Activated CD8-positive, alpha-beta memory T cell treated with anti-CD3 and anti-CD28 coated beads, Interleukin-2, amount 50 U/mL, for 24 hours (primary cell): ENCODE results near the gene DCUN1D1.
"Not testable (repeated sequence)": the region's sequence is repeated elsewhere in the genome, so short reads cannot be mapped to it uniquely, and the experiment has no call there.

Experiments used
- DNase-seq: peaks from one replicate; pipeline ENCODE4 v3.0.0-alpha.2; 2020; ENCODE audit errors: extremely low read depth

Gene DCUN1D1

DNA sequence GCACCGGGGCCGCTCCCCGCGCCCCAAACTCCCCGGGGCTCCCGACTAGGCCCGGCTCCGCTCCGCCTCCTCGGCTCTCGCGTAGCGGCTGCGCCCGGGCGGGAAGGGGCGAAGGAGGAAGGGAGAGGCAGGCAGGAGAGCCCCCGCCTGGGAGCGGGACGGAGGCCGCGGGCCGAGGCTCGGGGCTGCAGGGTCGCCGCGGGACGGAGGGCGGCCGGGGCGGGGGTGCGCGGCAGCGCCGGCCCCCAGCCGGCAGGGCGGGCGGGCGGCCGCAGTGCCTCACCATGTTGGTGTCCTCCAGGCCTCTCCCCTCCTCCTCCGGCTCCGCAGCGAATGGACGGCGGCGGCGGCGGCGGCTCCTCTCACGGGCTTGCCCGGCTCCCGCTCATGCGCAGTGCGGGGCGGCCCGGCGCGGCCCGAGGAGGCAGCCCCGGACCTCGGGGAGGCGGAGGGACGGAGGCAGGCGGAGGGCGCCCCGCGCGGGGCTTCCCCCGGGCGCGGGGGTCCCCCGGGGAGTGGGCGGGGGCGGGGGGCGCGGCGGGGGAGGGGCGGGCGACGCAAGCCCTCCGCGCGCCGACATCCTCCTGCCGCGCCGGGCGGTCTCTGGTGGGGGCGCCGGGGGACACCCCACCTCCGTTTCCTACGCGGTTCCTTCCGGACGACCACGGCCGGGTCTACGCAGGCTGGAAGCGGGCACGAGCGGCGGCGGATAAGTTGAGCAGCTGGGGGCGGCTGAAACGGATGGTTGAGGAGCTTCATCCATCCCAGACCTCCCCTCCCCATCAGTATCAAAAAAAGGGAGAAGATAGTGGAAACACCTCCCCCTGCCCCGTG, at the start of gene DCUN1D1:
DCUN1D1 (minus strand) TSS at position 335 of the 834 bp plus-strand sequence; CDS start at position 286, 49 bp downstream.
- peak; percentile 59 for DNase-seq

DNA sequence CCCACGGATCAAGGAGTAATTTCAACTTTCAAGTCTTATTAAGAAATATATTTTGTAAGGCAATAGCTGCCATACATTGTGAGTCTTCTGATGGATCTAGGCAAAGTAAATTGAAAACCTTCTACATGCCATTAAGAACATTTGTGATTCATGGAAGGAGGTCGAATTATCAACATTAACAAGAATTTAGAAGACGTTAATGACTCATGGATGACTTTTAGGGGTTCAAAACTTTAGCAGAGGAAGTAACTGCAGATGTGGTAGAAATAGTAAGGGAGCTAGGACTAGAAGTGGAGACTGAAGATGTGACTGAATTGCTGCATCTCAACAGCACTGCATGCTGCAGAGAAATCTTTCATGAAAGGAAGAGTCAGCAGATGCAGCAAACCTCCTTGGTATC, 48.1 kb upstream of the DCUN1D1 start:
- DNase-seq, result no peak

DNA sequence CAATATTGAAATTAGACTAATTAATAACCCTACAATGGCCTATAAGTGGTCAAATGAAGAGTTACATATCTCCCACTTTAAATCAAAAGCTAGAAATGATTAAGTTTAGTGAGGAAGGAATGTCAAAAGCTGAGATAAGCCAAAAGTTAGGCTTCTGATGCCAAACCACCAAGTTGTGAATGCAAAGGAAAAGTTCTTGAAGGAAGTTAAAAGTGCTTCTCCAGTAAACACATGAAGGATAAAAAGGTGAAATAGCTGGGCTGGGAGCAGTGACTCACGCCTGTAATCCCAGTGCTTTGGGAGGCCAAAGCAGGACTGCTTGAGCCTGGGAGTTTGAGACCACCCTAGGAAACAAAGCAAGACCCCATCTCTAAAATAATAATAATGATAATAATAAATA, 46.9 kb upstream of the DCUN1D1 start:
- DNase-seq, result no peak

DNA sequence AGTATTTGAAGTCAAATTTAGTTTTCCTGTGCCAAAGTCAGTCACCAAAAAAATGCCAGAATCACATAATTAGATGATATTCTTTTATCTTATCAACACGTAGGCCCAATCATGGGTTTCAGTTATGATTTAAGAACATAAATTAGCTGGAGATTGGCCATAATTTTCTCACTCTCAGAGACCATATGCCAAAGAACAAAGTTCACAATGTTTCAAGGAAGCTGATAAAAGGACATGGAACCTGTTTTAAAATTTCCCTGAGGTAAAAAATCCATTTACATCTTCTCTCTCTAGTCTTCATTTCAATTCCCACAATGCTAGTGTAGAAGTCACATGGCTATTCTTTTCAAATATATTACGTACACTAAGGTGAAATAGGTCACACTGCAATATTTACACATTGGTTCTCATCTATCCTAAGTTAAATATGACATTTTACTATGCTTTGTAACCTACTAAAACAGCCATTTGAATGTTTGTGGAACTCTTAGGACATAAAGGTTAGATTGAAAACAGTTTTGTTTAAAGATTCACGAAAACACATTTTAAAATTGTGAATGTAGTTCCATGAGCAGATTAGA, 42.7 kb upstream of the DCUN1D1 start:
- DNase-seq, result no peak

DNA sequence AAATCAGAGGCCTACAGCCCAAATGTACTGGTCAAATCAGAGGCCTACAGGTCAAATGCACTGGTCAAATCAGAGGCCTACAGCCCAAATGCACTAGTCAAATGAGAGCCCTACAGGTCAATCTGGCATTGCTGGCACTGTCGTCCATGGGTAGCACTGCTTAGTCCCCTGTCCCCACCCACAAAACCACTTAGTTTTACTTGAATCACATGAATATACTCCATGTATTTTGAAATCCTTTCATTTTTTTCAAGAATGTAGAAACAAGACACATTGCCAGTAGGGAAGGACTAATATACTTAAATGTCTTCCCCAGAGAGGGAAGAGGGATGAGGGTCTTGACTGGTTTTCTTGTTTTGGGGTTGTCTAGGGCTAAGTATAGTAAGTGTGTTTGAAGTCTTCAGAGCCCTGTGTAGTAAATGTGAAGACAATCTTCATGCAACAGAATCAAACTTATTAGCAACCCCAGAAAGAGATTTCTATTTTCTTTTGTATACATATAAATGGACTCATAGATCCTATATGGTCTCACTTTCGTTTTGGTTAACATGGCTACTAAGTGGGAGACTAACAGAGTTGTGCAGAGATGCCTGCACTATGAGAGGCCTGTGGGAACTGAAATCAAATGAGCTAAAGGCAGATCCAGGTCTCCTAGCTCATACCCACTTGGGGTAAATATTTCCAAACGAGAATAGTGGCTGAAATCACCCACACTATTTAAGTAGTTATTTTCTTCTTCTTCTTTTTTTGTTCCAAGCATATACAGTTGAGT, 38.3 kb upstream of the DCUN1D1 start:
- DNase-seq, result no peak

DNA sequence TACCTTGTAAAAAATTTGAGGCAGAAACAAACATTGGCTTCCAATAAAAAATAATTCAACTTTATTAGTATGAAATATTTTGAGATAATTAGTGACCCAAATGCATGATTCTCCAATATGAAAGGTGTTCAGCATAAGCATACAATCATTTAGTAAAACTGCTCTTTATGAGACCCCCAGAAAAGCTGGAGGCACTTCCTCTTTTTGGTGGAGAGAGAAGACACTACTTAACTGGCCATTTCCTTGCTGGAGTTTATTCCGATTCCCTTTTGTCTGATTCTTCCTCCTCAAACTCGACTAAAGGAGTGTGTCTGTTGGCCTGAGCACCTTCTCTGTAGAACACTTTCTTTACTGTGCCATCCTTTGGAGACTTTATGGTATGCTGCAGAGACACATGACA, 34.8 kb upstream of the DCUN1D1 start:
- DNase-seq, result no peak

DNA sequence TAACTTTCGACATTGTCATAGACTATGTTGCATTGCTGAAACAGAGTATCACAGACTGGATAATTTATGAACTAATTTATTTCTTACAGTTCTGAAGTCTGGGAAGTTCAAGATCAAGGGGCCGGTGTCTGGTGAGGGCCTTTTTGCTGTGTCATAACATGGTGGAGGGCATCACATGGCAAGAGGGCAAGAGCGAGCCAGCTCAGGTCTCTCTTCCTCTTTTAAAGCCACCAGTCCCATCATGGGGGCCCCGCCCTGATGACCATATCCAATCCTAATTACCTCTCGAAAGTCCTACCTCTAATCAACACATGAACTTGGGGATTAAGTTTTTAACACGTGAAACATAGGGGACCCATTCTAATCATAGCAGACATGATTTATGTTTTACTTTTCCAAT, 33.5 kb upstream of the DCUN1D1 start:
- DNase-seq, result no peak

DNA sequence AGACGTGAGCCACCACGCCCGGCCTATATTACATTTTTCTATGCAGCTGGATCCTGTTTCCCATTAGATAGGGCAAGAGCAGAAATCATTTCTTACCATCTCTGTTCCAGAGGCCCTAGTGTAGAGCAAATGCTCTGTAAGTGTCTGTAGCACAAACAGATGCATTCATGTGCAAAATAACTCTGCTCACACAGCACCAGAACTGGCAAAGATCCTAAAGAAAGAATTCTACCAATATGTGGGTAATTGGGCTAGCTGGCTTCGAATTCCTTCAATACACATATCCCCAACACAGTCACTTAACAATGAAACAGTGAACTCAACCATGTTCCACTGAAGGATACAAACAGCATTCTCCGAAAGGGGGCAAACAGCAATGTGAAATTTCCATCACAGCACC, 32.7 kb upstream of the DCUN1D1 start:
- no peak for DNase-seq

DNA sequence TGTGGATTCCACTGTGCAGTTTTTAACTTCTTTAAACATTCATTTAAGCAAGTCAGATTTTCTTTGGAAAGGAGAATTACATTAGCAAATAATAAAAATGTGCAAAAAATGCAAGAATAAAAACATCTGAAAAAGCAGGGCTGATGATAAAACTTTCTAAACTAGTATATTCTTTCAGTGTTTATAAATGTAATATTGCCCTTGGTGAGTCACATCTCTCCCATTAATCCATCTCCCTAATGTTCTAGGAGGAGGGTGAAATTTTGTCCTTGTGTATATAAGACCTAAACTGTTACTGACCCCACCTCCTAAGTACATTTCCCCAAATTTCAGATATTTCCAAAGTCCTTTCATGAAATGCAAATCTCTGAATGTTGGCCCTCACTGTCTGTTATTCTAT, 28.5 kb upstream of the DCUN1D1 start:
- no peak for DNase-seq

DNA sequence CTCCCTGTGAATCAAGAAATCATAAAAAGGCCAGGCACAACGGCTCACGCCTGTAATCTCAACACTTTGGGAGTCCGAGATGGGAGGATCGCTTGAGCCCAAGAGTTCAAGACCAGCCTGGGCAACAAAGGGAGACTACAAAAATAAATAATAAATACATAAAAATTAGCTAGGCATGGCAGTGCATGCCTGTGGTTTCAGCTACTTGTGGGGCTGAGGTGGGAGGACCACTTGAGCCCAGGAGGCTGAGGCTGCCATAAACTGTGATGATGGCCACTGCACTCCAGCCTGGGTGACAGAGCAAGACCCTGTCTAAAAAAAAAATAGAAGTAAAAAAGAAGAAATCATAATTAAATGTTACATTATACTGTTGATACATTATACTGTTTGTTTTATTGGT, 28.0 kb upstream of the DCUN1D1 start:
- no peak for DNase-seq

DNA sequence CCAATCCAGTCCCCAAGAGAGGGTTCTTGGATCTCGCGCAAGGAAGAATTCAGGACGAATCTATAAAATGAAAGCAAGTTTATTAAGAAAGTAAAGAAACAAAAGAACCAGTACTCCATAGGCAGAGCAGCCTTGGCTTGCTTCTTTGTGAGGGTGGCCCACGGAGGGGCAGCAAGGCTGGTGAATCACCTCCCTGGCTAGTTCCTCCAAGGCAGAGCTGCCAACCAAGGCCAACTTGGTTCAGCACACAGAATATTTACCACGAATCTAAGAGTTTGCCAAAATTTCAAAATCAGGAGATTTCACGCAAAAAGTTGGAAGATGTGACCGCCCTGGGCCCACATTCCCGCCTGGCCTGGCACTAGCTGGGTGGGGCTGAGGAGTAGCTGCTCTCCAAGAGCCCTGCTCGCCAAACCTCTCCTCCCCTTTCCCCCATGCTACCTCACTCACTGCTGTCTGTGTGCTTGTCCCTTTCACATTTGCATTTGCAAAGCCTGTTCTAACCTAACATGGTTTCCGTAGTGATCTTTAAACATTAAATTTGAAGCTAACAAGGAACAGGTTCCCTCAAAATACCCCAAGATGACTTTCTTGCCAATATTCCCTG, 26.2 kb upstream of the DCUN1D1 start:
- no peak for DNase-seq

DNA sequence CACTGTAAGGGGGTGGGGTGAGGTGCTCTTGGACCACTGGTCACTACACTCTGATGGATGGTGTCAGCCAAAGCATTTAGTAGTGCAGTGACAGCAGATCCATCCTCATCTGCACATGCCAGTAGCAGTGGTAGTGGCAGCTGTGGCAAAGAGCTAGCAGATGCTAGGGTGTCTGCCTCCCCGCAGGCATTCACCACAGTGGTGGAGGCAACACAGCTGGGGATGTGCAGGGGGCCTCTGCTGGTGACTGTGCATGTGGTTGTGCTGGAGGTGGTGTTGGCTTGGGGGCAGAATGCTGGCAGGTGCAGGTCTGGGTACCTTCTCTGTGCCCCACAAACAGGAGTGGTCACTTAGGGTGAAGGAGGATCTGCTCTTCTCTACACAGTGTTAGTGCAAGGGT, 19.4 kb upstream of the DCUN1D1 start:
- no peak for DNase-seq

DNA sequence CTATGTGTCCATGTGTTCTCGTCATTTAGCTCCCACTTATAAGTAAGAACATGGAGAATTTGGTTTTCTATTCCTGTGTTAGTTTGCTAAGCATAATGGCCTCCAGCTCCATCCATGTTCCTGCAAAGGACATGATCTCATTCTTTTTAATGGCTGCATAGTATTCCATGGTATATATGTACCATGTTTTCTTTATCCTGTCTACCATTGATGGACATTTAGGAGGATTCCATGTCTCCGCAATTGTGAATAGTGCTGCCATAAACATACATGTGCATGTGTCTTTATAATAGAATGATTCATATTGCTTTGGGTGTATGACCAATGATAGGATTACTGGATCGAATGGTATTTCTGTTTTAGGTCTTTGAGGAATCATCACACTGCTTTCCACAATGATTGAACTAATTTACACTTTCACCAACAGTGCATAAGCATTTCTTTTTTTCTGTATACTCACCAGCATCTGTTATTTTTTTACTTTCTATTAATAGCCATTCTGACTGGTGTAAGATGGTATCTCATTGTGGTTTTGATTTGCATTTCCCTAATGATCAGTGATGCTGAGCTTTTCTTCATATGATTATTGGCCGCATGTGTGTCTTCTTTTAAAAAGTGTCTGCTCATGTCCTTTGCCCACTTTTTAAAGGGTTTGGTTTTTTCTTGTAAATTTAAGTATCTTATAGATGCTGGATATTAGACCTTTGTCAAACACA, 13.3 kb upstream of the DCUN1D1 start:
- DNase-seq, result not testable (repeated sequence)

DNA sequence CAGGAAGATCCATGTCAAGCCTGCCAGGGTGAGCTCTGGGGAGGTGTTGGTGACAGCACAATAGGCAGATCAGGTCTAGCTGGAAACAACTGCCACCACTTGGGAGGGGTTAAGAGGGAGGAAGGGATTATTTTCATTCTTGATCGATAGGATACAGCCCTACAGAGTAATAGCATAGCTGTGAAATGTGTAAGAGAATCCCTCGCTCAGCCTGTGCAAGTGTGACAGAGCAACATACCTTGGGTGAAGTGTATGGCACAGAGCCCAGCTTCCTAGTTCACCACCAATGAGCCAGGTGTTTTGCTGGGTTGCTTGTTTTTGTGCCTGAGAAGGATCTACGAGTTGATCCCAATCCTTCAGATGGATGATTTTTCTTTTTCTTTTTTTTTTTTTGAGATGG, 9.2 kb upstream of the DCUN1D1 start:
- DNase-seq, result no peak

DNA sequence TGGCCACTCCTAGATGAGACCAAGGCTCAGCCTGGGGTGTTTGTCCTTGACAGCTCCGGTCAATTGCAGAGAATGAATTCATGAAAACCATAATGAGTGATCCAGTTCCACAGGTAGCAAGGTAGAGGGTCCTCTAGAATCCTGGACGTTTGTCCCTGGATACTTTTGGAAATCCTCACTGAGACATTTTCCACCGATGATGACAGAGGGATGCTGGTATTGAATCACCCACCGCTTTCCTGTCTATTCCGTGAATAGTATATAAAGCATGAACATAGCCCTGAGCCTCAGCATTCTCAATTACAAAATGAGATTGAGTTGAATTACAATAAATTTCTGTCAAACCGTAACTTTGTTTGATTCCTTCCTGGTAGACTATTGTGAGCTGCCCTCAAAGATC, 5.7 kb upstream of the DCUN1D1 start:
- DNase-seq, result no peak

DNA sequence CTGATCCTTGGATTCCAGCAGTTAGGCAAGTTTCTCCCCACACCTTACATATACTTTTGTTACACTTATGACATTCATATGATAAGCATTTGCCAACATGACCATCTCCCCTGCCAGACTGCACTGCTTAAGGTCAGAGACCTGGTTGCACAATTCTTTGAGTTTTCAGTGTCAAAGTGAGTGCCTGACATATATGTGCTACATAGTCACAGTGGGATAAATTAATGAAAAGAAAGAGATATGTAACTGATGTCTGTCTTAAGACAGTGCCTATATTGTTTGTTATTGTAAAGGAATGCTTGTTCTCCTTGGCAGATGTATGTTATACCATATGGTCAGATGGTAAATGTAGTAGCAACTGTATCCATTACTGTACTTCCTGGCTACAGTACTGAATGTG, 3.5 kb upstream of the DCUN1D1 start:
- no peak for DNase-seq

DNA sequence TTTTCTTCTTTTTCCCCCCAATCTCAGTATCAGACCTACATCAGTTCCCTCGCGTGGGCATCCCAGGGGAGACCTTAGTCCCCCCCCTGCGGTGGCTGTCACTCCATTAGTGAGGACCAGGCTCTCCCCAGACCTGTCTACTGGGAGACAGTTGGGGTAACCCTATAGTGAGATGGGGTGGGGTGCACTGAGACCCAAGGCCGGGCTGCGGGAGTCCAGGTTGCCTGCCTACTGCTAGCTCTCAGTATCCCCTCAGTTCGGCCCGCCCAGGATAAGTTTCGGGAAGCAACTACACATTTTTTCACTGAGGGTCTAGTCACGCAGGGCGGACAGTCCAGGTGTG, 671 bp upstream of the DCUN1D1 start:
- no peak for DNase-seq

DNA sequence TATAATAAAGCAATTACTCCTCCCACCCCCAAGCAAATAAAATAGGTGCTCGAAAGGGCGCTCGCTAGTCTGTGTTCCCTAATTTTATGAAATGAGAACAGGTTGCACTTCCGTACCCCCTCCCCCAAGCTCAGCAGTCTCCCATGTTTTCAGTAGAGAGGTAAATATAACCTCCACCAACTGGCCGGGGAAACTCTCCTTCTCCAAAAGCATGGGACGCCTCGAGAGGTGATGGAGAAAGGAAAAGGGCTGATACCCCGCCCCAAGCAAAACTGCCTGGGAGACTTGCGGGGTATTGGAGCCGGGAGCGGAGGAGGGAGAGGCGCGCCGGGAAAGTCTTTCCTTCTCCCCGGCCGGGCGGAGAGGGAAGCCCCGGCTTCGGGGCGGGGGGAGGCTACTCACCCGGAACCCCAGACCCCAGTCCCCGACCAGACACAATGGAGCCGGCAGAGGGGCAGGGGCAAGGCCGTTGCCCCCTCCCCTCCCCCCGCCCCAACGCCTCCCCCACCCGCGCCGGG, 605 bp downstream of the DCUN1D1 start:
- no peak for DNase-seq

DNA sequence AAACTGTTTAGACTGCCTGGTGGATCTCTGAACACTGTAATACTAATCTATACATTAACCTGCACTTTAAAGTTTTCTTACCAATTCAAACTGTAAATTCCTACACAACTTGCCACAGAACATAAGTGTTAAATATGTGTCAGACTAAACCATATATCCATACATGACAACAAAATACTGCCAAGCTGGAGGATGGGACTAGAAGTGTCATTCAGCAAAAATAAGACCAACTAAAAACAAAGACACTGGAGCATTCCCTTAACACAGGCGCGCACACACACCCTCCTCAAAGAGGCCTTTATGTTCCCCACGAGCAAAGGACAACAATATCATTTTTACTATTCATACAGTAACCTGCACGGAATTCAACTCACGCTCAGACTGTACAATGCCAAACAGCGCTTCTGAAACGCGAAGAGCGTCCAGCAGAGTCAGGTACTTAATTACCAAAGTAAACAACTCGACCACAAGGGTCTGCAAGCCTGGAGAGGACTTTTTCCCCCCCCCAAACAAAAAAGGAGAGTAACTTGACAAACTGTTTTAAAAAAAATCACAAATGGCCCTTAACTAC, 1.1 kb downstream of the DCUN1D1 start:
- no peak for DNase-seq

DNA sequence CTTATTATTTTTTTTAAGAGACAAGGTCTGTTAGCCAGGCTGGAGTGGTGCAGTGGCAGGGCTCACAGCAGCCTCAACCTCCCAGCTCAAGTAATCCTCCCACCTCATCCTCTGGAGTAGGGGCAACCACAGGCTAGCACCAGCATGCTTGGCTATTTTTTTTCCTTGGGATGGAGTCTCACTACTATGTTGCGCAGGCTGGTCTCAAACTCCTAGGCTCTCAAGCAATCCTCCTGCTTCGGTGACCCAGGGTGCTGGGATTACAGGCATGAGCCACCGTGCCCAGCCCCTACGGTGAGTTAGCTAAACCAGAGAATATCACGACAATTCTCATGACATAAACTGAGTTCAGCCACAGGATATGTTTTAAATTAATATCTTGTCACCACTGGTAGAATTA, 2.0 kb downstream of the DCUN1D1 start:
- no peak for DNase-seq

DNA sequence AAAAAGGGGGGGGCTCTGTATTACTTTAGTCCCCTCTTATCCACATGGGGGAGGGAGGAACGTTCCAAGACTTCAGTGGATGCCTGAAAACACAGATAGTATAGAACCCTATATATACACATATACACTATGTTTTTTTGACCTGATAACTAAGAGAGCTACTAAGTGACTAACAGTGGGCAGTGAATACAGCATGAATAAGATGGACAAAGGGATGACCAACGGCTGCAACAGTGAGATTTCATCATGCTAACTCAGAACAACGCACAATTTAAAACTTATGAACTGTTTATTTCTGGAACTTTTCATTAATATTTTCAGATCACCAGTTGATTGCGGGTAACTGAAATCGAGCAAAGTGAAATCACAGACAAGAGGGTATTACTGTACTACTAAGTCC, 7.3 kb downstream of the DCUN1D1 start:
- no peak for DNase-seq
